ENCODE measurements around the gene ZNF85. TPM values are rescaled to one million over a fixed set of nuclear protein-coding genes. Genes with fewer than 3 reads are reported as not detected.
"Not testable (repeated sequence)": the region's sequence is repeated elsewhere in the genome, so short reads cannot be mapped to it uniquely, and the experiment has no call there.

The ZNF85 gene
- total RNA-seq, 1 experiment from 2014 or later = 4.9 TPM

DNA sequence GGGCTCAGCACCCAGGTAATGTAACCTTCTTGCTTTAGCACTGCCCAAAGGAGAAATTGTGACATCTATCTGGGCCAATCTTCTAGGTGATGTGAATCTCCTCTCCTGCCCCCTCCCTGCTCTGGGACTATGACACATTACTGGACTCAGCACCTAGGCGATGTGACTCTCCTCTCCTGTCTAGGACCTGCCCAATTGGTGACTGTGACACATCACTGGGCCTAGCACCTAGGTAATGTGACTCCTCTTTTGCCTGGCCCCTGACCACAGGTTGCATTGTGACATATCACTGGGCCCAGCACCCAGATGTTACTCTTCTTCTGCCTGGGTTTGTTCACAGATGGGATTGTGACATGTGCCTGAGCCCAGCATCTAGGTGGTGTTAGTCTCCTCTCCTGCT is 45.0 kb downstream of the ZNF85 start:
- Mint-ChIP-seq H3K27me3 (ENCODE audit: insufficient read depth, unreplicated experiment) (no peaks in the 10 kb centered on the region), H3K9me3 (ENCODE audit: unreplicated experiment) (peaks cover 10% of the 10 kb centered on the region), H3K4me3 (ENCODE audit: unreplicated experiment) (no peak overlapping the region), H3K27ac (ENCODE audit: low read depth, unreplicated experiment) (no peak overlapping the region), H3K36me3 (ENCODE audit: insufficient read depth, unreplicated experiment) (no peaks in the 10 kb centered on the region), H3K4me1 (ENCODE audit: insufficient read depth, unreplicated experiment) (no peaks in the 10 kb centered on the region)
- intact Hi-C loops (cut with micrococcal nuclease) = no loop called here
- CTCF ChIA-PET = no interaction called here
- POLR2A ChIA-PET = no interaction called here
- BruUV-seq (replicated peaks) = no TSS peak
- DNase-seq (ENCODE audit: unreplicated experiment) = no peak
- no peak for TF ChIP-seq CTCF (IDR thresholded peaks at IDR 0.05; ENCODE audit: unreplicated experiment)

DNA sequence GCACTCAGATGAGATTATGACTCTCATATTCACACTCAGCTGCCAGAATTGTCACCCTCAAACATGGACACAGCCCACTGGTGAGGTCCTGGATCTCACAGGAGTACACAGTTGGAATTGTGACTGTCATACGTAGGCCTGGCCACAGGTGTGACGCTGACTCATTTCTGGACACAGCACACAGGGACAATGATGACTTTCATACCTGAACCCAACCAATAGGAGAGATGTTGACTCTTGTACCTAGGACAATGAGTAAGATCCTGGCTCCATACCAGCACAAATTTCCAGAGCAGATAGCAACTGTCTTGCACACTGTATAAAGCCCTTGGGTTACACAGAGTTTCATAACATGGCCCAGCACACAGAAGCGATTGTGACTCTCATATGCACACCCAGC is 46.4 kb downstream of the ZNF85 start:
- TF ChIP-seq CTCF (IDR thresholded peaks at IDR 0.05; ENCODE audit: unreplicated experiment) = no peak
- no TSS peak for BruUV-seq (replicated peaks)
- CTCF ChIA-PET = interaction anchor here (0.7 to 0.8 kb wide), 2 partner anchors 46 to 891 kb away, joined by 3 to 5 read pairs; partner anchors contain the start of gene ZNF90
- POLR2A ChIA-PET = interaction anchor here (0.6 to 1.3 kb wide), 4 partner anchors 52 to 531 kb away, joined by 3 to 6 read pairs (median 4); partner anchors contain the start of gene ZNF737
- no peak for DNase-seq (ENCODE audit: unreplicated experiment)
- intact Hi-C loops (cut with micrococcal nuclease) = no loop called here
- no peak overlapping the region for H3K4me3 Mint-ChIP-seq (ENCODE audit: unreplicated experiment)
- no peaks in the 10 kb centered on the region for H3K27me3 Mint-ChIP-seq (ENCODE audit: insufficient read depth, unreplicated experiment)
- no peaks in the 10 kb centered on the region for H3K4me1 Mint-ChIP-seq (ENCODE audit: insufficient read depth, unreplicated experiment)
- H3K36me3 Mint-ChIP-seq (ENCODE audit: insufficient read depth, unreplicated experiment) = no peaks in the 10 kb centered on the region
- H3K27ac Mint-ChIP-seq (ENCODE audit: low read depth, unreplicated experiment) = no peak overlapping the region
- peaks cover 10% of the 10 kb centered on the region for H3K9me3 Mint-ChIP-seq (ENCODE audit: unreplicated experiment)

- ChIA-PET CTCF (interaction anchor here (0.8 to 1.2 kb wide), 4 partner anchors 10 to 87 kb away, joined by 3 to 5 read pairs (median 3); no protein-coding TSS in a partner anchor), POLR2A (interaction anchor here (0.6 to 1.3 kb wide), 4 partner anchors 52 to 530 kb away, joined by 3 to 6 read pairs (median 4); partner anchors contain the start of gene ZNF737)
- no peaks in the 10 kb centered on the region for H3K36me3 Mint-ChIP-seq (ENCODE audit: insufficient read depth, unreplicated experiment)
- H3K4me1 Mint-ChIP-seq (ENCODE audit: insufficient read depth, unreplicated experiment) = no peaks in the 10 kb centered on the region
- no peak for DNase-seq (ENCODE audit: unreplicated experiment)
- H3K9me3 Mint-ChIP-seq (ENCODE audit: unreplicated experiment) = peaks cover 10% of the 10 kb centered on the region
- no peak overlapping the region for H3K4me3 Mint-ChIP-seq (ENCODE audit: unreplicated experiment)
- no peak for TF ChIP-seq CTCF (IDR thresholded peaks at IDR 0.05; ENCODE audit: unreplicated experiment)
- no TSS peak for BruUV-seq (replicated peaks)
- intact Hi-C loops (cut with micrococcal nuclease) = no loop called here
- no peaks in the 10 kb centered on the region for H3K27me3 Mint-ChIP-seq (ENCODE audit: insufficient read depth, unreplicated experiment)
- H3K27ac Mint-ChIP-seq (ENCODE audit: low read depth, unreplicated experiment) = no peak overlapping the region
These were observed 46.8 kb downstream of the ZNF85 start for GRCh38 chr19:20969898-20970297.

DNA sequence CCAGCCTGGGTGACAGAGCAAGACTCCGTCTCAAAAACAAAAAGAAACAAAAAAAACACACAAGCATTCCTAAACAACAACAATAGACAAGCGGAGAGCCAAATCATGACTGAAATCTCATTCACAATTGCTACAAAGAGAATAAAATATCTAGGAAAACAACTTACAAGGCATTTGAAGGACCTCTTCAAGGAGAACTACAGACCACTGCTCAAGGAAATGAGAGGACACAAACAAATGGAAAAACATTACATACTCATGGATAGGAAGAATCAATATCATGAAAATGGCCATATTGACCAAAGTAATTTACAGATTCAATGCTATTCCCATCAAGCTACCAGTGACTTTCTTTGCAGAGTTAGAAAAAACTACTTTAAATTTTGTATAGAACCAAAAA is 69.7 kb downstream of the ZNF85 start:
- H3K36me3 Mint-ChIP-seq (ENCODE audit: insufficient read depth, unreplicated experiment); CTCF ChIA-PET; H3K4me3 Mint-ChIP-seq (ENCODE audit: unreplicated experiment); DNase-seq (ENCODE audit: unreplicated experiment); BruUV-seq (replicated peaks); intact Hi-C loops (cut with micrococcal nuclease); H3K4me1 Mint-ChIP-seq (ENCODE audit: insufficient read depth, unreplicated experiment); H3K27me3 Mint-ChIP-seq (ENCODE audit: insufficient read depth, unreplicated experiment); H3K27ac Mint-ChIP-seq (ENCODE audit: low read depth, unreplicated experiment): not testable (repeated sequence)
- POLR2A ChIA-PET = interaction anchor here (0.6 kb wide), 1 partner anchor 202 kb away, joined by 3 read pairs; no protein-coding TSS in a partner anchor
- H3K9me3 Mint-ChIP-seq (ENCODE audit: unreplicated experiment) = peaks cover 19% of the 10 kb centered on the region

All from MCF 10A (cell line).